ENCODE data around the gene APLP1.
A peak's percentile ranks its signal among the peaks of the same experiment; 100 is the strongest.
"Not testable (repeated sequence)": the region's sequence is repeated elsewhere in the genome, so short reads cannot be mapped to it uniquely, and the experiment has no call there.

The APLP1 gene

GRCh38 chr19:35852029-35852780, 16.2 kb upstream of the APLP1 start, which contains the start of gene NPHS1:
Gene NPHS1 (minus strand): TSS chr19:35852504. CDS start chr19:35851837, 667 bp downstream.
- no peak for DNase-seq (ENCODE audit: low spot score)

DNA sequence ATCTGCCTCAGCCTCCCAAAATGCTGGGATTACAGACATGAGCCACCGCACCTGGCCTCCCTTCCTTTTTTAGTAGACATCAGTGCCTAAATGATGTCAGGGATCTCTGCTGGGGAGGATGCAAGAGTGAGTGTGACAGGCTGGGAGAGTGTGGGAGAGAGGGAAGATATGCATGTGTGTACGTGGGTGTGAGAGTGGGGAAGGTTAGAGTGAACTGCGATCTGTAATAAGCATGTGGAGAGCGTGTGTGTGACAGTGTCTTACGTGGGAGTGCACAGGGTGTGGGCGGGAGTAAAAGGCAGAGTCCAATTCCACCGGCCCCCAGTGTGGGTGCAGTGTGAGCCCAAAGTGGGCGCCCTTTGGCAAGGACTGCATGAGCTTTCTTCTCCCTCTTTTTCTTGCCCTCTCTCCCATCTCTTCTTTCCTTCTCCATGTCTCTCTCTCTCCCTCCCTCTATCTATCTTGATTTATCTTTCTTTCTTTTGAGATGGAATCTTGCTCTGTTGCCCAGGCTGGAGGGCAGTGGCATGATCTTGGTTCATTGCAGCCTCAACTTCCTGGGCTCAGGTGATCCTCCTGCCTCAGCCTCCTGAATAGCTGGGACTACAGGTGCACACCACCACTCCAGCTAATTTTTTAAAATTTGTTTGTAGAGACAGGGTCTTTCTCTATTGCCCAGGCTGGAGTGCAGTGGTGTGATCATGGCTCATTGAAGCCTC, 15.2 kb upstream of the APLP1 start:
- DNase-seq (ENCODE audit: low spot score): no peak

GRCh38 chr19:35856546-35857149, 11.7 kb upstream of the APLP1 start, which contains the start of gene KIRREL2:
Gene KIRREL2 (plus strand): TSS chr19:35856911. CDS start chr19:35857120, 209 bp downstream.
- peak; percentile 2 for DNase-seq (ENCODE audit: low spot score)

DNA sequence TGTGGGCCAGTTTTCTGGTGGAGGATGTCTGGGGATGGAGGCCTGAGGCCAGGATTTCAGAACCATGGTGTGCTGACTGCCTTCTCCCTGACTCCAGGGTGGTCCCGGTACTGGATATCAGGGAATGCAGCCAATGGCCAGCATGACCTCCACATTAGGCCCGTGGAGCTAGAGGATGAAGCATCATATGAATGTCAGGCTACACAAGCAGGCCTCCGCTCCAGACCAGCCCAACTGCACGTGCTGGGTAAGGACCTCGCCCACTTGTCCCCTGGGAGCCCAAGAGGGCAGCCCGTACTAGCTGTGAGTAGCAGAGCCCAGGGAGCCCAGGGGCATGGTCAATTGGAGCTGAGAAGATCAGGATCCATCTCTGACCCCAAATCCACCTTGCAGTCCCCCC, 10.1 kb upstream of the APLP1 start:
- DNase-seq (ENCODE audit: low spot score): no peak

DNA sequence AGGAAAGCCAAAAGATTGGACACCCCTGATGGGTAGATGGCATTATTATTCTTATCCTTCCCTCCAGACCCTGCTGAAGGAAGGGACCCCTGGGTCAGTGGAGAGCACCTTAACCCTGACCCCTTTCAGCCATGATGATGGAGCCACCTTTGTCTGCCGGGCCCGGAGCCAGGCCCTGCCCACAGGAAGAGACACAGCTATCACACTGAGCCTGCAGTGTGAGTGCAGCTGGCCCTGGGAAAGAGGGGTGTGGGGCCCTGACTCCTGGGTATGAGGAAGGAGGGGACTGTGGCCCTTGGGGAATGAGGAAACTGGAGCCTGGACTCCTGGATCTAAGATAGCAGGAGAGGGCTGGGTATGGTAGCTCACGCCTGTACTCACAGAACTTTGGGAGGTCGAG, 9.0 kb upstream of the APLP1 start:
- no peak for DNase-seq (ENCODE audit: low spot score)

DNA sequence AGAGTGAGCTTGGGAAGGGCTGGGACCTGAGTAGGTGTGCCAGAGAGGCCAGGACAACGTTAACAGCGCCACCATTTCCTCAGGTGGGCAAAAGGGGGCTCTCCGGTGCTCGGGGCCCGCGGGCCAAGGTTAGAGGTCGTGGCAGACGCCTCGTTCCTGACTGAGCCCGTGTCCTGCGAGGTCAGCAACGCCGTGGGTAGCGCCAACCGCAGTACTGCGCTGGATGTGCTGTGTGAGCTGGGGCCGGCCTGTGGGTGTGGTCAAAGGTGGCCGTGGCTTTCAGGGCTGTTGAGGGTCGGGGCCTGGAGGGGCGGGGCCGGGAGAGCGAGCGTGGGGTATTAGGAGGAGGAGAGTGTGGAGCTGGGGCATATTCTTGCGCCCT, 7.9 kb upstream of the APLP1 start:
- no peak for DNase-seq (ENCODE audit: low spot score)

DNA sequence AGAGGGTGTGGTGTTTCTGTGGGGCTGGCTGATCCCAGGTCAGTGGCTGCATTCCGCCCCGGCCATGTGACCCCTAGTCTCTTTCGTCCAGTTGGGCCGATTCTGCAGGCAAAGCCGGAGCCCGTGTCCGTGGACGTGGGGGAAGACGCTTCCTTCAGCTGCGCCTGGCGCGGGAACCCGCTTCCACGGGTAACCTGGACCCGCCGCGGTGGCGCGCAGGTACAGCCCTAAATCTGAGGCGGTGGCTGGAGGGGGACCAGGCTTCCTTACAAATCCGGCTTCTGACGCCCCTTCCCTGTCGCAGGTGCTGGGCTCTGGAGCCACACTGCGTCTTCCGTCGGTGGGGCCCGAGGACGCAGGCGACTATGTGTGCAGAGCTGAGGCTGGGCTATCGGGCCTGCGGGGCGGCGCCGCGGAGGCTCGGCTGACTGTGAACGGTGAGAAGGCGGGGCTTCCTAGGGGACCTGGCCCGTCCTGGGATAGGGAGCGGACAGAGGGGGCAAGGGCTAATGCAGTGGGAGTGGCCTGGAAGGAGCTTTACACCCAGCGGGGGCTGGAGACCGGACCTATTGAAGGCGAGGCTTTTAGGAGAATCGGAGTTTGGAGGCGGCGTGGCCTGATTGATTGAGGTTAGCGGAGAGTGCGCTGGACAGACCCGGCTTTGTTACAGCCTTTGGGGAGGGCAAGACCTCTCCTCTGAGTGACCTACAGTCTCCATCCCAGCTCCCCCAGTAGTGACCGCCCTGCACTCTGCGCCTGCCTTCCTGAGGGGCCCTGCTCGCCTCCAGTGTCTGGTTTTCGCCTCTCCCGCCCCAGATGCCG, 7.3 kb upstream of the APLP1 start:
- no peak for DNase-seq (ENCODE audit: low spot score)

- no peak for DNase-seq (ENCODE audit: low spot score)
Measured at GRCh38 chr19:35861640-35862160, 6.7 kb upstream of the APLP1 start.

DNA sequence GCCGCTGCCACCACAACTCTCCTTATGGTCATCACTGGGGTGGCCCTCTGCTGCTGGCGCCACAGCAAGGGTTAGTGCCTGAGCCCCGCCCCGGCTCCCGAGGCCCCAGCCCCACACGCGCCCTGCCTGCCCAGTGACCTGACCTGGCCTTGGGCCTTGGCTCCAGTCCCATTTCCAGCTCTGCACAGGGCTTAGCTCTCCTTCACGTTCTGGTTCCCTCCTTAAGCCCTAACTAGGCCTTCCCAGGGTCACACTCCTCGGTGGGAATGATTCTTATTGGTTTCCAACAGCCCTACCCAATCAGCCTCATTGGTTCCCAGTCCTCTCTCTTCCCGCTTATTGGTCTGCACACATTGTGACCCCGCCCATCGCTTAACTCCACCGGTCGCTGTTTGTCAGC, 5.8 kb upstream of the APLP1 start:
- DNase-seq (ENCODE audit: low spot score): no peak

GRCh38 chr19:35863018-35863417, 5.4 kb upstream of the APLP1 start:
- DNase-seq (ENCODE audit: low spot score): no peak

GRCh38 chr19:35868823-35869326, 501 bp downstream of the APLP1 start:
- DNase-seq (ENCODE audit: low spot score): no peak

DNA sequence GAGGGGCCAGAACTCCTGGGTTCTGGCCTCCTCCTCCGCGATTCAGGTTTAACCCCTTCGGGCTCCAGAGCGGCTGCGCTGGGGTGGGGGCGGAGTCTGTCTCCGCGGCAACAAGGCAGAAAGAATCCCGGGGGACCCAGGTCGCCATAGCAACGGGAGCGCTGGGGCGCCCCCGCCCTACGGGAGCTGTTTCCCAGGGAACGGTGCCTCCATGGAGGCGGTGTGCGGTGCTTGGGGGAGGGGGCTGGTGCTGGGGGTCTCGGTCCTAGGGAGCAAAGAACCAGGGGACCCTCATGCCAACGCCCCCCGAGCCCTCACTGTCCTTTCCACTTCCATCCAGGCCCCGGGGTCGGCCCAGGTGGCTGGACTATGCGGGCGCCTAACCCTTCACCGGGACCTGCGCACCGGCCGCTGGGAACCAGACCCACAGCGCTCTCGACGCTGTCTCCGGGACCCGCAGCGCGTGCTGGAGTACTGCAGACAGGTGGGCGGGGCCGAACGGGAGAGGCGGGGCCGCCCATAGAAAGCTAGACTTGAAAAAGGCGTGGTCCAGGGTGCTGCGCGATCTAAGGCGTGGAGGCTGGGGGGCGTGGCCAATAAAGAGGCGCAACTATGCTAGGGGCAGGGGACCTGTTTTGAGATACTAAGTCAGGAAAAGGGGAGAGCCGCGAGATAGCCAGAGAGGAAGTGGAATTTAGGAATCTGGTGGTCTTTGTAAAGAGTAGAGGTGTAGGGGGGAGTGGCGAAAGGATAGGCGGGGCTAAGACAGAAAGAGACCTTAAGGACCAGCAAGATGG, 1.2 kb downstream of the APLP1 start:
- peak; percentile 76 for DNase-seq (ENCODE audit: low spot score)

- not testable (repeated sequence) for DNase-seq (ENCODE audit: low spot score)
Measured at GRCh38 chr19:35870124-35870736, 1.9 kb downstream of the APLP1 start.

DNA sequence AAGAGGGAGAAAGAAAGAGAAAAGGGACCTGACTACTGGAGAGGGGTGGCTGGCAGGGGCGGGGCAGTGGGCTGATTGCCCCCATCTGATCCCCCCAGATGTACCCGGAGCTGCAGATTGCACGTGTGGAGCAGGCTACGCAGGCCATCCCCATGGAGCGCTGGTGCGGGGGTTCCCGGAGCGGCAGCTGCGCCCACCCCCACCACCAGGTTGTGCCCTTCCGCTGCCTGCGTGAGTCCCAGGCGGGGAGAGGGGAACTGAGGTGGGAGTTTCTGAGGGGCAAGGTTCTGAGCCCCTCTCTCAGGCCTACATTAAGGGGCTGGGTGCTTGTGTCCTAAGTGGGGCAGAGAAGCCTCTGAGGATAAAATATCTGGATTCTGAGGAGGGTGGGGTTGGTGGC, 2.4 kb downstream of the APLP1 start:
- DNase-seq (ENCODE audit: low spot score): no peak

DNA sequence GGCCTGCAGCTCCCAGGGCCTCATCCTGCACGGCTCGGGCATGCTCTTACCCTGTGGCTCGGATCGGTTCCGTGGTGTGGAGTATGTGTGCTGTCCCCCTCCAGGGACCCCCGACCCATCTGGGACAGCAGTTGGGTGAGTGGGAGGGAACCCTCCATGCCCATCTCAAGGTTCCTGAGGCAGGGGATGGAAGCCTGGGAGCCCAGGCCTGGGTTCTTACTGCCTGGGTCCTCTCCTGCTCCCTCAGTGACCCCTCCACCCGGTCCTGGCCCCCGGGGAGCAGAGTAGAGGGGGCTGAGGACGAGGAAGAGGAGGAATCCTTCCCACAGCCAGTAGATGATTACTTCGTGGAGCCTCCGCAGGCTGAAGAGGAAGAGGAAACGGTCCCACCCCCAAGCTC, 3.2 kb downstream of the APLP1 start:
- no peak for DNase-seq (ENCODE audit: low spot score)

GRCh38 chr19:35872180-35872579, 3.8 kb downstream of the APLP1 start:
- DNase-seq (ENCODE audit: low spot score): no peak

- no peak for DNase-seq (ENCODE audit: low spot score)
Measured at GRCh38 chr19:35874392-35874930, 6.1 kb downstream of the APLP1 start.

- DNase-seq (ENCODE audit: low spot score): no peak
Measured at GRCh38 chr19:35879068-35879467, 10.7 kb downstream of the APLP1 start.

DNA sequence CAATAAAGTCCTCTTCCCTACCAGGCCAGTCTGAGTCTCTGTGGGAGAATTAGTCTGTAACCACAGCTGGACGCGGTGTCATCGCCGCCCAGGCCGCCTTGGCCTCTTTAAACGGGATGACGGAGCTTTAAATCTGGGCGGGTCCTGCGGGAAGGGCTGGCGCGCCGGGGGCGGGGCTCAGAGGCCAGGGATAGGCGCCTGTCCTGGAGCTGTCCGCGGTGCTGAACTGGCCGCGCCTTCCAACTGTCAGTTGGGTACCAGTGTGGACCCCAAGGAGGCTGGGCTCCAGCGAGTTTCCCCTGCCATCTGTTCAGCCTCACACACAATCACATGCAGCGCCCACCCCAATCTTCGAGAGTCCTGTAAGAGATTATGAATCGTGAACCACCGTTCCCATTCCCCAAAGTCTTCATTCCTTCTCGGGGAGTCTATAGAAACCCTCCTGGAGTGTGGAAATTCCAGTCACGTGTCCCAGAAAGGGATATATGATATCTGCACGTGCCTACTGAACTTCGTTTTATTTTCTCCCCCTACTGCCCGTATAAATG, 11.5 kb downstream of the APLP1 start:
- DNase-seq (ENCODE audit: low spot score): peak; percentile 72
